Colonic mucosa (tissue), 4 donors: ENCODE data around the gene NFIA. TPM values are rescaled to one million over a fixed set of nuclear protein-coding genes. Genes with fewer than 3 reads are reported as not detected.

Source experiments
- DNase-seq: peaks from one replicate; pipeline ENCODE4 v3.0.0-alpha.2; 2020
- H3K27ac ChIP-seq: fragments of 200-600 bp; one replicate; pipeline ENCODE4 v1.8.0; 2021
- H3K27me3 ChIP-seq: fragments of 200-600 bp; one replicate; pipeline ENCODE4 v1.8.0; 2021
- H3K36me3 ChIP-seq: fragments of 200-600 bp; one replicate; pipeline ENCODE4 v1.8.0; 2021
- H3K4me1 ChIP-seq: fragments of 200-600 bp; one replicate; pipeline ENCODE4 v1.8.0; 2021; ENCODE audit warnings: mild to moderate bottlenecking
- H3K4me3 ChIP-seq: fragments of 200-600 bp; one replicate; pipeline ENCODE4 v1.8.0; 2021
- H3K9ac ChIP-seq, 2 donors: one replicate each; pipeline ENCODE4 v1.7.0; 2013; ENCODE audit warnings: control low read depth in 2 of 2, low read depth in 2 of 2, low read length in 2 of 2
- H3K9me3 ChIP-seq: fragments of 200-600 bp; one replicate; pipeline ENCODE4 v1.8.0; 2021
- CTCF ChIP-seq: fragments of 200-600 bp; IDR thresholded peaks from one replicate; pipeline ENCODE4 v1.8.0; 2022; ENCODE audit warnings: antibody characterized with exemption, mild to moderate bottlenecking
- intact Hi-C: fragments of 100-400 bp; cut with DNase I; formaldehyde crosslinking; loops from one replicate; pipeline ENCODE4 v1.14.1; 2022
- total RNA-seq, 2 donors: library from RNA; stranded (reverse); fragmentation: NEBNext Ultra II Directional in 1 of 2; extraction: Animal tissue kit (Norgen Biotek cat#: 25700) in 1 of 2; gene quantifications; one replicate each; pipeline ENCODE4 v1.2.1, GENCODE V29; 2021
- donor health status: healthy.
- donor health status: DM: no; HTN: no; CAD: no.
- donor health status: DM: no; HTN: no; CAD: no.

The NFIA gene
- total RNA-seq, 2 donors from 2014 or later = 36.0 to 44.2 TPM

- Histone ChIP-seq H3K36me3 (no peaks in the 10 kb centered on the region), H3K9ac (no peak overlapping the region), H3K4me3 (no peak overlapping the region), H3K9me3 (no peaks in the 10 kb centered on the region), H3K27ac (no peak overlapping the region), H3K4me1 (no peaks in the 10 kb centered on the region), H3K27me3 (no peaks in the 10 kb centered on the region)
- no peak for TF ChIP-seq CTCF
- DNase-seq = no peak
- intact Hi-C loops = no loop called here
These were observed 315.6 kb downstream of the NFIA start for GRCh38 chr1:61397935-61398334.

GRCh38 chr1:61399199-61399598, 316.8 kb downstream of the NFIA start:
- no peak for DNase-seq
- TF ChIP-seq CTCF = no peak
- no peaks in the 10 kb centered on the region for H3K27me3 ChIP-seq
- H3K4me3 ChIP-seq = no peak overlapping the region
- no peak overlapping the region for H3K9ac ChIP-seq
- H3K36me3 ChIP-seq = no peaks in the 10 kb centered on the region
- peaks cover 2% of the 10 kb centered on the region for H3K4me1 ChIP-seq
- intact Hi-C loops = no loop called here
- H3K27ac ChIP-seq = no peak overlapping the region
- no peaks in the 10 kb centered on the region for H3K9me3 ChIP-seq

GRCh38 chr1:61400131-61400770, 317.9 kb downstream of the NFIA start:
- Histone ChIP-seq H3K36me3 (no peaks in the 10 kb centered on the region), H3K9me3 (no peaks in the 10 kb centered on the region), H3K9ac (no peak overlapping the region), H3K27me3 (no peaks in the 10 kb centered on the region), H3K4me1 (peaks cover 3% of the 10 kb centered on the region), H3K4me3 (no peak overlapping the region), H3K27ac (no peak overlapping the region)
- DNase-seq = no peak
- TF ChIP-seq CTCF = no peak
- intact Hi-C loops = no loop called here

- H3K9me3 ChIP-seq = no peaks in the 10 kb centered on the region
- no peaks in the 10 kb centered on the region for H3K27me3 ChIP-seq
- no peak overlapping the region for H3K27ac ChIP-seq
- TF ChIP-seq CTCF = no peak
- no peaks in the 10 kb centered on the region for H3K36me3 ChIP-seq
- H3K4me1 ChIP-seq = peaks cover 3% of the 10 kb centered on the region
- intact Hi-C loops = no loop called here
- H3K4me3 ChIP-seq = no peak overlapping the region
- no peak for DNase-seq
- H3K9ac ChIP-seq = no peak overlapping the region
These were observed 318.6 kb downstream of the NFIA start for GRCh38 chr1:61400997-61401396.

GRCh38 chr1:61403679-61404596, 321.6 kb downstream of the NFIA start:
- Histone ChIP-seq H3K9me3 (no peaks in the 10 kb centered on the region), H3K4me3 (no peak overlapping the region), H3K27me3 (no peaks in the 10 kb centered on the region), H3K27ac (peak overlapping the region; percentile 15), H3K9ac (no peak overlapping the region), H3K4me1 (peaks cover 3% of the 10 kb centered on the region), H3K36me3 (no peaks in the 10 kb centered on the region)
- intact Hi-C loops = no loop called here
- TF ChIP-seq CTCF = no peak
- peak; percentile 25 for DNase-seq
